ENCODE data around the gene DHX38.

GRCh38 chr16:72139908-72140307 is 46.3 kb downstream of the DHX38 start:
- TF ChIP-seq, protein P1, sequence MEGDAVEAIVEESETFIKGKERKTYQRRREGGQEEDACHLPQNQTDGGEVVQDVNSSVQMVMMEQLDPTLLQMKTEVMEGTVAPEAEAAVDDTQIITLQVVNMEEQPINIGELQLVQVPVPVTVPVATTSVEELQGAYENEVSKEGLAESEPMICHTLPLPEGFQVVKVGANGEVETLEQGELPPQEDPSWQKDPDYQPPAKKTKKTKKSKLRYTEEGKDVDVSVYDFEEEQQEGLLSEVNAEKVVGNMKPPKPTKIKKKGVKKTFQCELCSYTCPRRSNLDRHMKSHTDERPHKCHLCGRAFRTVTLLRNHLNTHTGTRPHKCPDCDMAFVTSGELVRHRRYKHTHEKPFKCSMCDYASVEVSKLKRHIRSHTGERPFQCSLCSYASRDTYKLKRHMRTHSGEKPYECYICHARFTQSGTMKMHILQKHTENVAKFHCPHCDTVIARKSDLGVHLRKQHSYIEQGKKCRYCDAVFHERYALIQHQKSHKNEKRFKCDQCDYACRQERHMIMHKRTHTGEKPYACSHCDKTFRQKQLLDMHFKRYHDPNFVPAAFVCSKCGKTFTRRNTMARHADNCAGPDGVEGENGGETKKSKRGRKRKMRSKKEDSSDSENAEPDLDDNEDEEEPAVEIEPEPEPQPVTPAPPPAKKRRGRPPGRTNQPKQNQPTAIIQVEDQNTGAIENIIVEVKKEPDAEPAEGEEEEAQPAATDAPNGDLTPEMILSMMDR (IDR thresholded peaks at IDR 0.05), result no peak
- TF ChIP-seq POLR2AphosphoS5 (IDR thresholded peaks at IDR 0.05) (no peak), EP300 (IDR thresholded peaks at IDR 0.05) (no peak)

Data from stomach (tissue), 4 donors.